Retinal pigment epithelial cell (primary cell): ENCODE data around the gene ZNF423.

Experiments used
- DNase-seq: peaks from one replicate; pipeline ENCODE4 v3.0.0-alpha.2; 2010; ENCODE audit warnings: low read depth
- H3K4me3 ChIP-seq: 2 replicates; pipeline ENCODE4 v1.5.1; 2011; ENCODE audit warnings: mild to moderate bottlenecking, low read length, control low read depth, moderate library complexity
- CTCF ChIP-seq: conservative IDR thresholded peaks from 2 replicates; pipeline ENCODE4 v1.5.1; 2011; ENCODE audit warnings: low read depth, low read length, control low read depth, inconsistent platforms

The ZNF423 gene

GRCh38 chr16:49586466-49587450, 269.2 kb downstream of the ZNF423 start:
- no peak for TF ChIP-seq CTCF
- DNase-seq, result no peak
- no peak overlapping the region for H3K4me3 ChIP-seq

- no peak for TF ChIP-seq CTCF
- no peak for DNase-seq
- H3K4me3 ChIP-seq, result no peak overlapping the region
These were observed 270.6 kb downstream of the ZNF423 start for GRCh38 chr16:49585143-49585832.

GRCh38 chr16:49583911-49584310, 272.0 kb downstream of the ZNF423 start:
- no peak for TF ChIP-seq CTCF
- H3K4me3 ChIP-seq, result no peak overlapping the region
- DNase-seq, result no peak

GRCh38 chr16:49581630-49582298, 274.1 kb downstream of the ZNF423 start:
- H3K4me3 ChIP-seq, result no peak overlapping the region
- no peak for DNase-seq
- TF ChIP-seq CTCF, result no peak

GRCh38 chr16:49580751-49581303, 275.1 kb downstream of the ZNF423 start:
- TF ChIP-seq CTCF, result no peak
- H3K4me3 ChIP-seq, result no peak overlapping the region
- DNase-seq, result no peak

- no peak for DNase-seq
- no peak overlapping the region for H3K4me3 ChIP-seq
- TF ChIP-seq CTCF, result no peak
These were observed 277.4 kb downstream of the ZNF423 start for GRCh38 chr16:49578435-49579024.
